ENCODE data around the gene COPS9. TPM values are rescaled to one million over a fixed set of nuclear protein-coding genes. Genes with fewer than 3 reads are reported as not detected.
A peak's percentile ranks its signal among the peaks of the same experiment; 100 is the strongest.

The COPS9 gene
- total RNA-seq, 3 donors from 2014 or later, result 83.9 to 129 (median 94.3) TPM

DNA sequence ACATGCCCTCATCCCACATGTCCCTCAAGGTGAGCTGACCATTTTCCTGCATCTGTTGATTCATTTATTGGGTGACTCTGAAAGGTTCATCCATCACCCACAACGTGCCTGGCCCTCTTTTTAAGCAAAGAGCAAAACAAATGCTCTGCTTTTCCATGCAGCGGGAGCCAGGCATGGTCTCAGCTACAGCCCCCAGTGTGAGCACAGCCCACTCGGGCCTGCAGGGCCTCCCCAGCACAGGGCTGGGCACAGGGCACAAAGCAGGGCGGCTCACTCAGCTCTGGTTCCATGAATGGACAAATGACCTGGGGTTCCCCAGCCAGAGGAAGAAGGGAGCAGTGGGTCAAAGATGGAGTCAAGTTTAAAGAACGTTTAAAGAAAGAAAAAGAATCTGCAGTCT, 28.5 kb upstream of the COPS9 start:
- ATAC-seq (no peak), DNase-seq (no peak)
- TF ChIP-seq, protein P1, sequence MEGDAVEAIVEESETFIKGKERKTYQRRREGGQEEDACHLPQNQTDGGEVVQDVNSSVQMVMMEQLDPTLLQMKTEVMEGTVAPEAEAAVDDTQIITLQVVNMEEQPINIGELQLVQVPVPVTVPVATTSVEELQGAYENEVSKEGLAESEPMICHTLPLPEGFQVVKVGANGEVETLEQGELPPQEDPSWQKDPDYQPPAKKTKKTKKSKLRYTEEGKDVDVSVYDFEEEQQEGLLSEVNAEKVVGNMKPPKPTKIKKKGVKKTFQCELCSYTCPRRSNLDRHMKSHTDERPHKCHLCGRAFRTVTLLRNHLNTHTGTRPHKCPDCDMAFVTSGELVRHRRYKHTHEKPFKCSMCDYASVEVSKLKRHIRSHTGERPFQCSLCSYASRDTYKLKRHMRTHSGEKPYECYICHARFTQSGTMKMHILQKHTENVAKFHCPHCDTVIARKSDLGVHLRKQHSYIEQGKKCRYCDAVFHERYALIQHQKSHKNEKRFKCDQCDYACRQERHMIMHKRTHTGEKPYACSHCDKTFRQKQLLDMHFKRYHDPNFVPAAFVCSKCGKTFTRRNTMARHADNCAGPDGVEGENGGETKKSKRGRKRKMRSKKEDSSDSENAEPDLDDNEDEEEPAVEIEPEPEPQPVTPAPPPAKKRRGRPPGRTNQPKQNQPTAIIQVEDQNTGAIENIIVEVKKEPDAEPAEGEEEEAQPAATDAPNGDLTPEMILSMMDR (IDR thresholded peaks at IDR 0.05), result no peak
- Histone ChIP-seq H3K9me3 (no peaks in the 10 kb centered on the region), H3K4me1 (ENCODE audit: low read depth) (no peaks in the 10 kb centered on the region), H3K4me3 (no peak overlapping the region), H3K36me3 (ENCODE audit: low read depth) (no peaks in the 10 kb centered on the region)
- intact Hi-C loops (cut with DNase I, micrococcal nuclease), result no loop called here

DNA sequence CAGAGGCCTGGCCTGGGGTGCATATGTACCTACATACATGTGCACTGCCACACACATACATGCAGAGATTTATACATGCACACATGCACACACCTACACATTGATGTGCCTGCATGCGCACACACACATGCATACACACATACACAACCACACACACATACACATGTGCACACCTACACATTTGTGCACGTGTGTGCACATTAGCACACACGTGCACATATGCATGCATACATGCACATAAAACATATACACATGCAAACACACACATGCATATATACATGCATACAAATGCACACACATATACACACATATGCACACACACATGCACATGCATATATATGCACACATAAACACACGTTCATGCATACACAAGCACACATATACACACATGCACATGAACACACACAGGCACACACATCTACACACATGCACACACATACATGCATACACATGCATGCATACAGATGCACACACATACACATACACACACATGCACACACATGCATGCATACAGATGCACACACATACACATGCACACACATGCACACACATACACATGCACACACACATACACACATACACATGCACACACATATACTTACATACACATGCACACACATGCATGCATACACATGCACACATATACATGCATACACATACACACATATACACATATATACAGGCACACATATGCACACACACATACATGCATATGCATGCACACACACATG, 27.9 kb upstream of the COPS9 start:
- intact Hi-C loops (cut with DNase I, micrococcal nuclease), result no loop called here
- ATAC-seq (no peak), DNase-seq (peak in 1 of 3 donors; percentile 3)
- Histone ChIP-seq H3K36me3 (ENCODE audit: low read depth) (no peaks in the 10 kb centered on the region), H3K4me3 (no peak overlapping the region), H3K4me1 (ENCODE audit: low read depth) (no peaks in the 10 kb centered on the region), H3K9me3 (no peaks in the 10 kb centered on the region)
- TF ChIP-seq, protein P1 (IDR thresholded peaks at IDR 0.05), result no peak

DNA sequence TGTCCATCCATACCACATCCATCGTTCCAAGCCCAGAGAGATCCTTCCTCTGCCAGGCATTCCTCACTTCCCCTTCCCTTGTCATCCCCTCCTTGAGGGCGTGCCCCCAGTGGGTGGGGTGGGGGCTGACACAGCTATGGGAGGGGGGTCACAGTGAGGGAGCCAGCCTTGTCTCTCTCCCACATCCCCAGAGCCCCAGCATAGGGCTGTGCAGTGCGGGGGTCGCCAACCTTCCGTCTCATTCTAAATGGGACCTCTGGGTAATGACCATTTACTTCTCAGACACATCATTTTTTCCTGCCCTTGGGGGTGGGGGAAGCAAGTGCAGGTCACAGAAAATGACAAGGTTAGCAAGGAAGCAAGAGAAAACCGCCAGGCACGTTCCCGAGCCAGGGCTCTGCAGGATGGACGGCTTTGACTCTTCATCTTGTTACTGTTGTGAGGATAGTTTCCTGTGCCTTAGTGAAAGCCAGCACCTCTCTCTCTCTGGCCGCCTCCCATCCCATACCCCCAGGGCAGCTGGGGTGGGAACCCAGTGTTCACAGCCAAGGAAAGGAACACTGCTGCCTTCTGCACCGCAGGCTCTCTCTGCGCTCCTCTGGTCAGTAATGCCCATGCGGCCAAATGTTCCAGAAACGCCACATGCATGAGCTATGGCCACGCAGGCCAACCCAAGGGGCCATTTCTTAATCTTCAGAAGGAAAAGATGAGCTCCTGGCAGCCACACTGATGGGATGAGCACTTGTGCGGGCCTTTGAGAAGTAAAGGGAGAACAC, 27.0 kb upstream of the COPS9 start:
- Histone ChIP-seq H3K9me3 (no peaks in the 10 kb centered on the region), H3K4me1 (ENCODE audit: low read depth) (no peaks in the 10 kb centered on the region), H3K36me3 (ENCODE audit: low read depth) (no peaks in the 10 kb centered on the region), H3K4me3 (no peak overlapping the region)
- DNase-seq, result peak in 1 of 3 donors; percentile 12
- no peak for ATAC-seq
- intact Hi-C loops (cut with DNase I, micrococcal nuclease), result no loop called here
- TF ChIP-seq, protein P1 (IDR thresholded peaks at IDR 0.05), result no peak

DNA sequence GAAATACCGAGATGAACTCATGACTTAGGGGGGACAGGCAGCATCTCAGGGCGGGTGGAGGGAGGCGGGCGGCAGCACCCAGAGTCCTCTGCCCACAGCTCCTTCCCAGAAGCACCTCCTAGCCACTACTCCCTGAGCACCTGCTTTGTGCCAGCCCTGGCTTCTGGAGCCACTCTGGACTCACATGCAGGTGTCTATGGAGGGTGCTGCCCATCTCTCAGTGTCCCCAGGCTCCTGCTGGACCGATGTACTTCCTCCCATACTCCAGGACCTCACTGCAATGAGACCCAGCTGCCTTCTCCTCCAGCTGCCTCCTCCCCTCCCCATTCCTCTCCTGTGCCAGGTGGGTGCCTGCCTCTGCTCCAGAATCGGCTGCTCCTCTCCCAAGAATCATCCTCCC, 26.4 kb upstream of the COPS9 start:
- no peaks in the 10 kb centered on the region for H3K9me3 ChIP-seq
- ATAC-seq (no peak), DNase-seq (peak in 1 of 3 donors; percentile 8)
- H3K4me3 ChIP-seq, result no peak overlapping the region
- TF ChIP-seq, protein P1 (IDR thresholded peaks at IDR 0.05), result no peak
- intact Hi-C loops (cut with DNase I, micrococcal nuclease), result no loop called here
- H3K36me3 ChIP-seq (ENCODE audit: low read depth), result no peaks in the 10 kb centered on the region
- H3K4me1 ChIP-seq (ENCODE audit: low read depth), result no peaks in the 10 kb centered on the region

DNA sequence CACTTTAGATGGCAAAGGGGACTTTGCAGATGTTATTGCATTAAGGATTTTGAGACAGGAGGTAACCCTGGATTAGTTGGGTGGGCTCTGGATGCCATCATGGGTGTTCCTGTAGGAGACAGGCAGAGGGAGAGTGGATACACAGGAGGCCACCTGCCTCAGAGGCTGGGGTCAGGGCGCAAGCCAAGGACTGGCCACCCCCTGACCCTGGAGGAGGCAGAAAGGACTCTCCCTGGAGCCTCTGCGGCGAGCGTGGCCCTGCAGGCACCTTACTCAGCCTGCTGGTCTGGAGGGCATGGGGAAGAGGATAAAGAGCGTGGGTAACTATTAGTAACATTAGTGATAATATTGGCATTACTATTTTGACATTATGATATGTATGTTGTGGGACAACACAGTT, 25.9 kb upstream of the COPS9 start:
- intact Hi-C loops (cut with DNase I, micrococcal nuclease), result no loop called here

More for the DNA sequence above, 25.9 kb upstream of the COPS9 start:
- peak in 1 of 3 donors; percentile 3 for DNase-seq
- Histone ChIP-seq H3K4me3 (no peak overlapping the region), H3K9me3 (no peaks in the 10 kb centered on the region), H3K36me3 (ENCODE audit: low read depth) (no peaks in the 10 kb centered on the region), H3K4me1 (ENCODE audit: low read depth) (no peaks in the 10 kb centered on the region)
- TF ChIP-seq, protein P1 (IDR thresholded peaks at IDR 0.05), result no peak
- ATAC-seq, result no peak

Measured in mucosa of descending colon (tissue), 3 donors.